B cell (primary cell): ENCODE results near the gene ELMO1. TPM values are rescaled to one million over a fixed set of nuclear protein-coding genes. Genes with fewer than 3 reads are reported as not detected.

ENCODE experiments used
- ATAC-seq: fragments of 200-7000 bp; cut with Tn5 transposase; one replicate; pipeline ENCODE4 v1.10.0; 2021; ENCODE audit warnings: low read depth, mild to moderate bottlenecking, moderate number of reproducible peaks, moderate library complexity
- CTCF ChIA-PET: fragments of 350-600 bp; sonication (Branson Sonifier 250); formaldehyde crosslinking; loops from one replicate; lab custom pipeline; 2021; ENCODE audit warnings: antibody characterized with exemption, inconsistent platforms; lab: Charles Lee
- POLR2A ChIA-PET: fragments of 350-600 bp; sonication (Branson Sonifier 250); formaldehyde crosslinking; loops from one replicate; lab custom pipeline; 2021; ENCODE audit warnings: antibody characterized with exemption; lab: Charles Lee
- DNase-seq: peaks from one replicate; pipeline ENCODE4 v3.0.0; 2013
- H2AFZ ChIP-seq: 2 replicates; pipeline ENCODE4 v1.6.1; 2012; ENCODE audit warnings: mild to moderate bottlenecking, low read depth, low read length; ENCODE audit not compliant: insufficient read depth, poor library complexity, severe bottlenecking
- H3K27ac ChIP-seq, 2 donors: 1 replicate in 1 of 2; 2 replicates in 1 of 2; pipeline ENCODE4 v1.5.1; 2012 to 2013; ENCODE audit warnings: low read length in 2 of 2, mild to moderate bottlenecking in 2 of 2, moderate library complexity in 1 of 2
- H3K27me3 ChIP-seq, 4 experiments: fragments of 200-600 bp in 1 of 4; sonication (generic) in 1 of 4; replicated peaks in 1 of 4; 1 replicate in 2 of 4; 2 replicates in 2 of 4; pipeline versions ENCODE4 v1.6.1 to v1.7.0; 2013 to 2016; ENCODE audit warnings: low read length in 3 of 4, mild to moderate bottlenecking in 2 of 4, mixed read lengths in 1 of 4, moderate library complexity in 1 of 4; ENCODE audit not compliant: insufficient read depth in 4 of 4, control insufficient read depth in 3 of 4; ENCODE audit errors: control extremely low read depth in 1 of 4
- H3K36me3 ChIP-seq, 2 experiments: replicated peaks in 1 of 2; 1 replicate in 1 of 2; 2 replicates in 1 of 2; pipeline versions ENCODE4 v1.6.1 to v1.7.1; 2013; ENCODE audit warnings: low read length in 1 of 2; ENCODE audit not compliant: insufficient read depth in 2 of 2, control insufficient read depth in 1 of 2; ENCODE audit errors: control extremely low read depth in 1 of 2, extremely low read depth in 1 of 2
- H3K4me1 ChIP-seq, 2 donors: fragments of 200-600 bp in 1 of 2; sonication (generic) in 1 of 2; 1 replicate in 1 of 2; 2 replicates in 1 of 2; pipeline versions ENCODE4 v1.5.1 to v1.6.1; 2013 to 2017; ENCODE audit warnings: low read length in 2 of 2; ENCODE audit not compliant: control insufficient read depth in 2 of 2, insufficient read depth in 2 of 2
- H3K4me2 ChIP-seq: replicated peaks from 2 replicates; pipeline ENCODE3; 2012; ENCODE audit warnings: mild to moderate bottlenecking, low read depth, low read length; ENCODE audit not compliant: poor library complexity, severe bottlenecking
- H3K4me3 ChIP-seq, 5 experiments: fragments of 200-600 bp in 1 of 5; sonication (generic) in 1 of 5; 1 replicate in 3 of 5; 2 replicates in 2 of 5; pipeline versions ENCODE4 v1.5.1 to v1.7.0; 2011 to 2016; ENCODE audit warnings: low read length in 4 of 5, mild to moderate bottlenecking in 4 of 5, low read depth in 2 of 5, control low read depth in 1 of 5, moderate library complexity in 1 of 5; ENCODE audit not compliant: insufficient read depth in 1 of 5; ENCODE audit errors: control extremely low read depth in 1 of 5, extremely low read depth in 1 of 5
- H3K79me2 ChIP-seq: fragments of 200-600 bp; sonication (generic); one replicate; pipeline ENCODE4 v1.6.0; 2016; ENCODE audit warnings: low read length; ENCODE audit not compliant: control insufficient read depth, insufficient read depth
- H3K9ac ChIP-seq: fragments of 200-600 bp; sonication (generic); 2 replicates; pipeline ENCODE4 v1.6.1; 2017; ENCODE audit warnings: mild to moderate bottlenecking, low read length, moderate library complexity
- H3K9me3 ChIP-seq, 3 donors: one replicate each; pipeline versions ENCODE4 v1.6.1 to v1.7.1; 2013; ENCODE audit warnings: low read length in 2 of 3; ENCODE audit not compliant: control insufficient read depth in 2 of 3, insufficient read depth in 1 of 3; ENCODE audit errors: control extremely low read depth in 1 of 3
- H4K20me1 ChIP-seq: 2 replicates; pipeline ENCODE4 v1.6.0; 2012; ENCODE audit warnings: mild to moderate bottlenecking, low read length; ENCODE audit not compliant: insufficient read depth, control insufficient read depth, poor library complexity, severe bottlenecking
- H3K27ac Mint-ChIP-seq: one replicate; pipeline ENCODE4 v1.8.0; 2021; ENCODE audit warnings: mixed read lengths
- H3K27me3 Mint-ChIP-seq: one replicate; pipeline ENCODE4 v1.8.0; 2021; ENCODE audit warnings: mixed read lengths
- H3K4me1 Mint-ChIP-seq: one replicate; pipeline ENCODE4 v1.8.0; 2021; ENCODE audit warnings: mixed read lengths
- H3K4me3 Mint-ChIP-seq: one replicate; pipeline ENCODE4 v1.8.0; 2021; ENCODE audit warnings: mixed read lengths
- H3K9me3 Mint-ChIP-seq: one replicate; pipeline ENCODE4 v1.8.0; 2022; ENCODE audit warnings: mixed read lengths; ENCODE audit not compliant: insufficient read depth
- EZH2 ChIP-seq: IDR thresholded peaks from 2 replicates; pipeline ENCODE4 v1.6.1; 2012; ENCODE audit warnings: borderline replicate concordance, low read depth, mild to moderate bottlenecking, moderate library complexity, low read length; ENCODE audit not compliant: insufficient read depth, poor library complexity, severe bottlenecking
- WGBS: methylation state at CpG from one replicate; pipeline ENCODE4 v1.1.5; 2013; ENCODE audit warnings: missing lambda C conversion rate; ENCODE audit not compliant: insufficient coverage; 5-methylcytosine and 5-hydroxymethylcytosine counted together
- intact Hi-C: fragments of 100-400 bp; cut with micrococcal nuclease; formaldehyde crosslinking; loops from one replicate; pipeline ENCODE4 v1.10.0; 2022
- polyA plus RNA-seq: library from polyadenylated mRNA; depleted of rRNA; stranded (reverse); fragments of >200 nt; gene quantifications from 2 replicates; pipeline ENCODE4 v1.2.3, GENCODE V29; 2012
- total RNA-seq, 2 donors: library from RNA; stranded (reverse); fragments of 120-200 nt in 1 of 2; gene quantifications; 1 replicate in 1 of 2; 2 replicates in 1 of 2; pipeline versions ENCODE4 v1.2.3 to v1.2.4, GENCODE V29; 2013 to 2022
- TF ChIP-seq, protein P1 (sequence below): fragments of 200-600 bp; IDR thresholded peaks from one replicate; pipeline ENCODE4 v1.8.0; 2022; ENCODE audit warnings: antibody characterized with exemption, mild to moderate bottlenecking

Gene ELMO1
- total and polyA plus RNA-seq, 2 donors (not counting 1 experiment from before 2014, with no cell fraction given): 44.7 to 177 TPM

- Histone ChIP-seq H3K9me3 (no peaks in the 10 kb centered on the region), H3K27ac (no peak overlapping the region), H3K9ac (no peak overlapping the region), H3K4me3 (no peak overlapping the region), H3K27me3 (no peaks in the 10 kb centered on the region), H3K36me3 (peaks cover 3 to 37% of the 10 kb centered on the region in 2 experiments), H3K4me2 (no peak overlapping the region), H2AFZ (no peak overlapping the region), H3K4me1 (no peaks in the 10 kb centered on the region), H4K20me1 (no peaks in the 10 kb centered on the region), H3K79me2 (peaks cover 5% of the 10 kb centered on the region)
- no peaks in the 10 kb centered on the region for H3K9me3 Mint-ChIP-seq
- H3K27me3 Mint-ChIP-seq: no peaks in the 10 kb centered on the region
- POLR2A ChIA-PET: no interaction called here
- 100% methylated on average over 4 of the region's 4 CpGs for WGBS
- H3K4me3 Mint-ChIP-seq: no peak overlapping the region
- DNase-seq (no peak), ATAC-seq (no peak)
- H3K27ac Mint-ChIP-seq: no peak overlapping the region
- peaks cover 5% of the 10 kb centered on the region for H3K4me1 Mint-ChIP-seq
- intact Hi-C loops: no loop called here
- CTCF ChIA-PET: no interaction called here
- TF ChIP-seq, protein P1, sequence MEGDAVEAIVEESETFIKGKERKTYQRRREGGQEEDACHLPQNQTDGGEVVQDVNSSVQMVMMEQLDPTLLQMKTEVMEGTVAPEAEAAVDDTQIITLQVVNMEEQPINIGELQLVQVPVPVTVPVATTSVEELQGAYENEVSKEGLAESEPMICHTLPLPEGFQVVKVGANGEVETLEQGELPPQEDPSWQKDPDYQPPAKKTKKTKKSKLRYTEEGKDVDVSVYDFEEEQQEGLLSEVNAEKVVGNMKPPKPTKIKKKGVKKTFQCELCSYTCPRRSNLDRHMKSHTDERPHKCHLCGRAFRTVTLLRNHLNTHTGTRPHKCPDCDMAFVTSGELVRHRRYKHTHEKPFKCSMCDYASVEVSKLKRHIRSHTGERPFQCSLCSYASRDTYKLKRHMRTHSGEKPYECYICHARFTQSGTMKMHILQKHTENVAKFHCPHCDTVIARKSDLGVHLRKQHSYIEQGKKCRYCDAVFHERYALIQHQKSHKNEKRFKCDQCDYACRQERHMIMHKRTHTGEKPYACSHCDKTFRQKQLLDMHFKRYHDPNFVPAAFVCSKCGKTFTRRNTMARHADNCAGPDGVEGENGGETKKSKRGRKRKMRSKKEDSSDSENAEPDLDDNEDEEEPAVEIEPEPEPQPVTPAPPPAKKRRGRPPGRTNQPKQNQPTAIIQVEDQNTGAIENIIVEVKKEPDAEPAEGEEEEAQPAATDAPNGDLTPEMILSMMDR: no peak
- no peak for TF ChIP-seq EZH2
Measured at GRCh38 chr7:37150856-37151255, 297.8 kb downstream of the ELMO1 start.

DNA sequence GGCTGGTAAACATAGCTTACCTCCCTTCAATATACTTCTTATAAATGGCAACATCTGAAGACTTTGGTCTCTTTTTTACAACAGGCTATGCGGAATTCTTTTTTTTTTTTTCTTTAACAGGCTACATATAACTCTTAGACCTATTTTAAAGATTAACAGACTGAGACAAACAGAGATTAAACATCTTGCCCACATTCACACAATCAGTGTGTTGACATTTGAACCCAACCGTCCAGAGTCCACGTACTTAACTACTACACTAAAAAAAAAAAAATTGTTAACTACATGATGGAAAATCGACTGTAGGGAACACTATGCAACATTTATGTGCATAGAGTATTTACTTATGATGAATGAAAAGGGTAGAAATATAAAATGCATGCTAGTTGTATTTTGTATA is 298.5 kb downstream of the ELMO1 start:
- Histone ChIP-seq H3K27ac (no peak overlapping the region), H3K9me3 (no peaks in the 10 kb centered on the region), H3K4me3 (no peak overlapping the region), H4K20me1 (peaks cover 2% of the 10 kb centered on the region), H3K4me1 (no peaks in the 10 kb centered on the region), H3K36me3 (peaks cover 5 to 40% of the 10 kb centered on the region in 2 experiments), H3K79me2 (peaks cover 5% of the 10 kb centered on the region), H3K9ac (no peak overlapping the region), H3K27me3 (no peaks in the 10 kb centered on the region), H3K4me2 (no peak overlapping the region), H2AFZ (no peak overlapping the region)
- H3K27ac Mint-ChIP-seq: no peak overlapping the region
- H3K27me3 Mint-ChIP-seq: no peaks in the 10 kb centered on the region
- no peak overlapping the region for H3K4me3 Mint-ChIP-seq
- intact Hi-C loops: no loop called here
- H3K4me1 Mint-ChIP-seq: peaks cover 5% of the 10 kb centered on the region
- ChIA-PET POLR2A (no interaction called here), CTCF (no interaction called here)
- WGBS: no CpG with 5 or more reads among the region's 4 CpGs
- TF ChIP-seq, protein P1: no peak
- no peak for TF ChIP-seq EZH2
- ATAC-seq (no peak), DNase-seq (no peak)
- no peaks in the 10 kb centered on the region for H3K9me3 Mint-ChIP-seq
